22Rv1 (cell line): Measurements from ENCODE around the gene CCDC77.
"Not testable (repeated sequence)": the region's sequence is repeated elsewhere in the genome, so short reads cannot be mapped to it uniquely, and the experiment has no call there.

Source experiments
- H3K27ac ChIP-seq: fragments of 450-650 bp; 2 replicates; pipeline ENCODE4 v1.5.1; 2017
- ZFX ChIP-seq: fragments of 450-650 bp; IDR thresholded peaks from 2 replicates; pipeline ENCODE4 v1.6.1; 2017; ENCODE audit warnings: antibody characterized with exemption, borderline replicate concordance
- TF ChIP-seq, protein P1 (sequence below): fragments of 450-650 bp; IDR thresholded peaks from 2 replicates; pipeline ENCODE4 v1.5.1; 2017; ENCODE audit warnings: mild to moderate bottlenecking

The CCDC77 gene

DNA sequence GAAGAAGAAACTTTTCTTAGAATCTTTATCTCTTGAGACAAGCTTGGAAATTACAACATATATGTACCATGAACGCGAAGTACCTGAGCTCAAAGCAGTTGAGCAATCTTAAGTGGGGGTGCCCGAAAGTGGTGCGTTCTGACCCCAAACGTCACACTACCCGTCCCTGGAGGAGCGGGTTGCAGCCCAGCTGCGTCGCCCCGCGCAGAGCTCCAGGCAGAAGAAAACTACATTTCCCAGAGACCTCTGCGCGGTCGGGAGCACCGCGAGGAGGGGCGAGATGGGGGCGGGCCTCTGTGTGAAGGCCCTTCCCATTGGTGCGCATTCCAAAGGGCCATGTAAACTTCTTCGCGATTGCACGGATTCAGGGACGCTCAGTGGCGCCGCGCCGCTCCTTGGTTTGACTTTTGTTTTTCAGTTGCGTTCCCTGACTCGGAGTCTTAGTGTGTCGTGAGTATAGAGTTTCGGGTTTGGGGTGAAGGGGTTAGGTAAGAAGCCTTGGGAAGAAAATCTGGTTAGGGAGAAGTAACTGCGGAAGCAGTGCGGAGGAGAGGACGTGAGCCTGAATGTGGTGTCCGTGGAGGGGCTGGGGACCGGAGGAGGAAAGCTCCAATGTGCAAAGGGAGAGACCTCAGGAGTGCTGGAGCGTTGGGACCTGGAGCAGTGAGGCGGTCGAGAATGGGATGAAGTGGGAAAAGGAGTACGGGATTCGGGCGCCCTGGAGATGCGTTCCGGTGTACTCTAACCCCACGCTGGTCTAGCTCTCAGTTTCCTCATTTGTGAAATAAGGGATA lies at the start of gene CCDC77:
Gene CCDC77, plus strand, starts transcription at position 410 of the 794 bp plus-strand sequence. CDS start 7,740 bp downstream, outside the sequence.
- peak within 1 kb of the TSS; percentile 68 for H3K27ac ChIP-seq
- TF ChIP-seq, protein P1, sequence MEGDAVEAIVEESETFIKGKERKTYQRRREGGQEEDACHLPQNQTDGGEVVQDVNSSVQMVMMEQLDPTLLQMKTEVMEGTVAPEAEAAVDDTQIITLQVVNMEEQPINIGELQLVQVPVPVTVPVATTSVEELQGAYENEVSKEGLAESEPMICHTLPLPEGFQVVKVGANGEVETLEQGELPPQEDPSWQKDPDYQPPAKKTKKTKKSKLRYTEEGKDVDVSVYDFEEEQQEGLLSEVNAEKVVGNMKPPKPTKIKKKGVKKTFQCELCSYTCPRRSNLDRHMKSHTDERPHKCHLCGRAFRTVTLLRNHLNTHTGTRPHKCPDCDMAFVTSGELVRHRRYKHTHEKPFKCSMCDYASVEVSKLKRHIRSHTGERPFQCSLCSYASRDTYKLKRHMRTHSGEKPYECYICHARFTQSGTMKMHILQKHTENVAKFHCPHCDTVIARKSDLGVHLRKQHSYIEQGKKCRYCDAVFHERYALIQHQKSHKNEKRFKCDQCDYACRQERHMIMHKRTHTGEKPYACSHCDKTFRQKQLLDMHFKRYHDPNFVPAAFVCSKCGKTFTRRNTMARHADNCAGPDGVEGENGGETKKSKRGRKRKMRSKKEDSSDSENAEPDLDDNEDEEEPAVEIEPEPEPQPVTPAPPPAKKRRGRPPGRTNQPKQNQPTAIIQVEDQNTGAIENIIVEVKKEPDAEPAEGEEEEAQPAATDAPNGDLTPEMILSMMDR = no peak; the same call in 1 of the 2 replicates
- no peak for TF ChIP-seq ZFX

GRCh38 chr12:356276-356988 lies 45.0 kb upstream of the CCDC77 start:
- H3K27ac ChIP-seq = no peak overlapping the region
- TF ChIP-seq, protein P1 = no peak
- no peak for TF ChIP-seq ZFX

DNA sequence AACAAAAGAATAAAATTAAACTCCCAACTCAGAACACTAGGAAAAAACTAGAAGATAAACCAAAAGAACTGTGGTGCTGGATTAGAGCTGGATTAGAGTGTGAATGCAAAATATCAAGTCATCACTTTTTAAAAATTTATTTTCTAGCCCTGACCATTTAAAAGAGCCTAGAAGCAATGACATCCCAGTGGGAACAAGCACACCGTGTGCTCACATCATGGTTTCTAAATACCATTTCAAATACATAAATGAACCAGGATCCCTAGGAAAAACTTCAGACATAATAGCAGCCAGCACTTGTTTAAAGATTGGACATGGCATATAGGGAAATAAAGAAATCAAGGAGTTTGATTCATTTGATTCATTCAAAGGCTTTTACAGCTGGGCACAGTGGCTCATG lies 42.4 kb upstream of the CCDC77 start:
- H3K27ac ChIP-seq = no peak overlapping the region
- TF ChIP-seq, protein P1 = no peak
- no peak for TF ChIP-seq ZFX

GRCh38 chr12:366820-367219 lies 34.6 kb upstream of the CCDC77 start:
- H3K27ac ChIP-seq = no peak overlapping the region
- TF ChIP-seq, protein P1 = no peak
- TF ChIP-seq ZFX = no peak

DNA sequence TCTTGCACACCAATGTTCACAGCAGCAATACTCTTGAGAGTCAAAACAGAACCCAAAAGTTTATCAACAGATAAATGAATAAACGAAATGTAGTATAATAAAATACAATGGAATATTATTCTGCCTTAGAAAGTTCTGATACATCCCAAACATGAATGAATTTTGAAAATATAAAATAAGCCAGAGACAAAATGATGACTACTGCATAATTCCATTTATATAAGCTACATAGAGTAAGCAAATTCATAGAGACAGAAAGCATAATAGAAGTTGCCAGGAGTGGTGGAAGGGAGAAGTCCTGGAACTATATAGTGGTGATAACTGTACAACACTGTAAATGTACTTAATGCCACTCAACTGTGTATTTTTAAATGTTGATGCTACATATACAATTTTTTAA lies 33.5 kb upstream of the CCDC77 start:
- TF ChIP-seq, protein P1 = no peak
- no peak for TF ChIP-seq ZFX
- no peak overlapping the region for H3K27ac ChIP-seq

GRCh38 chr12:370739-371485 lies 30.5 kb upstream of the CCDC77 start:
- not testable (repeated sequence) for H3K27ac ChIP-seq

GRCh38 chr12:386651-387050 lies 14.8 kb upstream of the CCDC77 start:
- TF ChIP-seq, protein P1 = no peak
- no peak for TF ChIP-seq ZFX
- no peak overlapping the region for H3K27ac ChIP-seq
